ENCODE measurements around the gene KRT84. TPM values are rescaled to one million over a fixed set of nuclear protein-coding genes. Genes with fewer than 3 reads are reported as not detected.

KRT84 gene
- total RNA-seq, 2 experiments from 2014 or later, result not detected

- no peaks in the 10 kb centered on the region for H3K9me3 ChIP-seq (ENCODE audit: low read length)
- H2AFZ ChIP-seq (ENCODE audit: low read length), result no peak overlapping the region
- peaks cover under 1% of the 10 kb centered on the region for H3K4me1 ChIP-seq (ENCODE audit: insufficient read depth, low read length, poor library complexity, severe bottlenecking)
- intact Hi-C loops (cut with micrococcal nuclease; ENCODE audit: unreplicated experiment), result no loop called here
- no peak overlapping the region for H3K4me2 ChIP-seq (ENCODE audit: low read length)
- no TSS peak for BruUV-seq (replicated peaks)
- no peak overlapping the region for H3K4me3 ChIP-seq (ENCODE audit: low read depth, low read length, poor library complexity, severe bottlenecking)
- H3K36me3 ChIP-seq (ENCODE audit: insufficient read depth, low read length), result no peaks in the 10 kb centered on the region
- H3K79me2 ChIP-seq (ENCODE audit: insufficient read depth, low read depth, low read length), result no peaks in the 10 kb centered on the region
- no peak overlapping the region for H3K27ac ChIP-seq (ENCODE audit: low read depth, low read length, poor library complexity, severe bottlenecking)
- CTCF ChIA-PET (ENCODE audit: unreplicated experiment), result interaction anchor here (0.6 kb wide), 1 partner anchor 798 kb away, joined by 3 read pairs; no protein-coding TSS in a partner anchor
- DNase-seq (ENCODE audit: low spot score), result no peak
- no peaks in the 10 kb centered on the region for H4K20me1 ChIP-seq (ENCODE audit: insufficient read depth, low read length)
- TF ChIP-seq CTCF (conservative IDR thresholded peaks at IDR 0.05; ENCODE audit: low read length), result no peak
- TF ChIP-seq EZH2phosphoT487 (IDR thresholded peaks at IDR 0.05; ENCODE audit: borderline replicate concordance, low read depth, low read length), result no peak
- POLR2A ChIA-PET, result interaction anchor here (0.6 kb wide), 1 partner anchor 334 kb away, joined by 5 read pairs; no protein-coding TSS in a partner anchor
- no peaks in the 10 kb centered on the region for H3K9me2 ChIP-seq (ENCODE audit: insufficient read depth, low read length)
Observed at GRCh38 chr12:52332381-52332780, 53.1 kb downstream of the KRT84 start.

GRCh38 chr12:52331833-52332232 lies 53.6 kb downstream of the KRT84 start:
- BruUV-seq (replicated peaks), result no TSS peak
- Histone ChIP-seq H3K4me1 (ENCODE audit: insufficient read depth, low read length, poor library complexity, severe bottlenecking) (peaks cover 2% of the 10 kb centered on the region), H4K20me1 (ENCODE audit: insufficient read depth, low read length) (no peaks in the 10 kb centered on the region), H3K4me2 (ENCODE audit: low read length) (no peak overlapping the region), H2AFZ (ENCODE audit: low read length) (no peak overlapping the region), H3K36me3 (ENCODE audit: insufficient read depth, low read length) (no peaks in the 10 kb centered on the region), H3K9me2 (ENCODE audit: insufficient read depth, low read length) (no peaks in the 10 kb centered on the region), H3K4me3 (ENCODE audit: low read depth, low read length, poor library complexity, severe bottlenecking) (no peak overlapping the region), H3K79me2 (ENCODE audit: insufficient read depth, low read depth, low read length) (no peaks in the 10 kb centered on the region), H3K27ac (ENCODE audit: low read depth, low read length, poor library complexity, severe bottlenecking) (no peak overlapping the region), H3K9me3 (ENCODE audit: low read length) (no peaks in the 10 kb centered on the region)
- ChIA-PET CTCF (ENCODE audit: unreplicated experiment) (no interaction called here), POLR2A (no interaction called here)
- intact Hi-C loops (cut with micrococcal nuclease; ENCODE audit: unreplicated experiment), result no loop called here
- TF ChIP-seq EZH2phosphoT487 (IDR thresholded peaks at IDR 0.05; ENCODE audit: borderline replicate concordance, low read depth, low read length) (no peak), CTCF (conservative IDR thresholded peaks at IDR 0.05; ENCODE audit: low read length) (no peak)
- DNase-seq (ENCODE audit: low spot score), result no peak

- H3K4me1 ChIP-seq (ENCODE audit: insufficient read depth, low read length, poor library complexity, severe bottlenecking), result peaks cover 2% of the 10 kb centered on the region
- no peaks in the 10 kb centered on the region for H4K20me1 ChIP-seq (ENCODE audit: insufficient read depth, low read length)
- H3K27ac ChIP-seq (ENCODE audit: low read depth, low read length, poor library complexity, severe bottlenecking), result no peak overlapping the region
- DNase-seq (ENCODE audit: low spot score), result no peak
- H2AFZ ChIP-seq (ENCODE audit: low read length), result no peak overlapping the region
- TF ChIP-seq EZH2phosphoT487 (IDR thresholded peaks at IDR 0.05; ENCODE audit: borderline replicate concordance, low read depth, low read length) (no peak), CTCF (conservative IDR thresholded peaks at IDR 0.05; ENCODE audit: low read length) (no peak)
- no peaks in the 10 kb centered on the region for H3K9me2 ChIP-seq (ENCODE audit: insufficient read depth, low read length)
- no peaks in the 10 kb centered on the region for H3K9me3 ChIP-seq (ENCODE audit: low read length)
- H3K4me3 ChIP-seq (ENCODE audit: low read depth, low read length, poor library complexity, severe bottlenecking), result no peak overlapping the region
- CTCF ChIA-PET (ENCODE audit: unreplicated experiment), result no interaction called here
- H3K79me2 ChIP-seq (ENCODE audit: insufficient read depth, low read depth, low read length), result no peaks in the 10 kb centered on the region
- H3K4me2 ChIP-seq (ENCODE audit: low read length), result no peak overlapping the region
- no TSS peak for BruUV-seq (replicated peaks)
- H3K36me3 ChIP-seq (ENCODE audit: insufficient read depth, low read length), result no peaks in the 10 kb centered on the region
- POLR2A ChIA-PET, result no interaction called here
- intact Hi-C loops (cut with micrococcal nuclease; ENCODE audit: unreplicated experiment), result no loop called here
Observed at GRCh38 chr12:52331039-52331438, 54.4 kb downstream of the KRT84 start.
